GM12872 (cell line): ENCODE measurements around the gene ETS1.

Experiments used
- CTCF ChIP-seq: IDR thresholded peaks from 3 replicates; pipeline ENCODE4 v1.5.1; 2011; ENCODE audit warnings: low read depth, mild to moderate bottlenecking, low read length, moderate library complexity; ENCODE audit not compliant: insufficient read depth

The ETS1 gene

GRCh38 chr11:128540469-128540868 lies 46.9 kb downstream of the ETS1 start:
- TF ChIP-seq CTCF, result no peak

GRCh38 chr11:128536506-128536905 lies 50.9 kb downstream of the ETS1 start:
- TF ChIP-seq CTCF, result no peak

GRCh38 chr11:128535468-128536457 lies 51.6 kb downstream of the ETS1 start:
- no peak for TF ChIP-seq CTCF

DNA sequence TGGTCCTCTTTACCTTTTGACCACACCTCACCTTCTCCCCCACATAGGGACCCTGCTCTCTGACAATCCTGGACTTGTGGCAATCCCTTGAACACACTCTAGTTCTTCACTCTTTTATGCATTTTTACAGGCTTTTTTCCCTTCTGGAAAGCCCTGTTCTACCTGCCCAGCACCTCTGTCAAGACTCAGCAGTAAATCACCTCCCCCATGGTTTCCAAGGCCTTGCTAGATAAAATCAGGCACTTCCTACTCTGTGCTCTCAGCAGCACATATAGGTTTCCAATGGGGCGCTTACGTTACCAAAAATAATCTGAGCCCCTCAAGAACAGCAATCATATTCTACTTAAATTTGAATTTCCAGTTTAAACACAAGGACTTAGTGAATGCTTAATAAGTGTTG lies 53.9 kb downstream of the ETS1 start:
- TF ChIP-seq CTCF, result no peak

GRCh38 chr11:128532572-128533091 lies 54.7 kb downstream of the ETS1 start:
- TF ChIP-seq CTCF, result no peak

- TF ChIP-seq CTCF, result no peak
These were observed 55.3 kb downstream of the ETS1 start for GRCh38 chr11:128532016-128532571.

- TF ChIP-seq CTCF, result no peak
These were observed 55.8 kb downstream of the ETS1 start for GRCh38 chr11:128531588-128531987.
